Measurements from ENCODE around the gene SLC44A4. TPM values are rescaled to one million over a fixed set of nuclear protein-coding genes. Genes with fewer than 3 reads are reported as not detected.
A peak's percentile ranks its signal among the peaks of the same experiment; 100 is the strongest.

Gene SLC44A4
- total RNA-seq, 2 donors from 2014 or later = 546 to 779 TPM

DNA sequence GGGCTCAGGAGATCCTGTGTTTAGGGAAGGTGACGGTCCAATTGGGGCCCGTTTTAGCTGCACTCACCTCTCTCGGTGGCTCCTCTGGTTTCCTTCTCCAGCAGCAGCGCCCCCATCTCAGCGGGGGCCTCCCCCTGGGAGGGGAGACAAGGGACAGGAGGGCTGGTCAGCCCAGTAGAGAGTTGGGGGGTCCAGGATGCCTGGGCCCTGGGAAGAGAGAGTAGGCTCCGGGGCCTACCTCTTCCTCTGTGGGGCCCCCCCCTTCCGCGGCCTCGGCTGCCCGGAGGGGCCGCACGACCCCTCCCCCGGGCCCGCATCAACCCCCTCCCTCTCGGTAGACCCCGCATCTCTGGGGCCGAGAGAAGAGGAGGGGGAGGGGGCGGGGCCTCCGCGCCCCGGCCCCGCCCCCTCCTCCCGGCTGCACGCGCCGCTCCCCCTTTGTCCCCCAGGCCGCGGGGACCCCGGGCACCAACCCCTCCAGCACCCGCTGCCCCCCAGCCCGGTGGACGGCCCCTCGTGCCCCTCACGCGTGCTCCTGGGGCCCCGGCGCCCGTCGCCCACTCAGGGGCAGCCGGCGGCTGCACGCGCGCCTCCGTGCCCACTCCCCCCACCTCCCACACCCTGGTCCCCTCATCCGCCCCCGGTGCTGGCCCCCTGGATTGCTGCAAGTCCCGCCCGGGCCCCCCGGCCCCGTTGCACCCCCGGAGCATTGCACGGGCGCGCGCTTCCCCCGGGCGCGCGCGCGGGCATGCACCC lies 18.2 kb upstream of the SLC44A4 start:
- no peaks in the 10 kb centered on the region for H3K4me1 ChIP-seq
- no peak for DNase-seq

DNA sequence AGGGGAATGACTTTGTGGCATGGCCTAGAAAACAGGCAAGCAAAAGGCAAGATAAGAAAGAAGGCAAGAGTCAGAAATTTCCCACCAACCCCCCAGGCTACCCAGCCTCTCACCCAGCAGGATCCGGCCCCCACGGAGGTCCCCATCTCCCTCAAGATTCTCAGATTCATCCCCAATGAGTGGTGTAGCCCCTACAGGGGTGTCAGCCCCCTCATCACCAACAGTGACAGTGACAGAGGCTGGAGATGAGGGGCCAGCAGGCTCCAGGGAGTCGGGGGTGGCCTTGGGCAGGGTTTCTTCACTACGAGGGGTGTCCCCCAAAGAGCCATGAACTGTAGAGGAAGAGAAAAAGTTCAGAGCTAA lies 17.7 kb upstream of the SLC44A4 start:
- intact Hi-C loops (cut with DNase I) = no loop called here
- Histone ChIP-seq H3K4me1 (no peaks in the 10 kb centered on the region), H3K36me3 (no peaks in the 10 kb centered on the region), H3K27me3 (no peaks in the 10 kb centered on the region), H3K9ac (ENCODE audit: low read depth in 2 of 2, low read length in 2 of 2) (peak overlapping the region; percentile 40 to 59), H3K9me3 (no peaks in the 10 kb centered on the region), H3K27ac (peak overlapping the region; percentile 19), H3K4me3 (peak overlapping the region; percentile 95)
- TF ChIP-seq, protein P1, sequence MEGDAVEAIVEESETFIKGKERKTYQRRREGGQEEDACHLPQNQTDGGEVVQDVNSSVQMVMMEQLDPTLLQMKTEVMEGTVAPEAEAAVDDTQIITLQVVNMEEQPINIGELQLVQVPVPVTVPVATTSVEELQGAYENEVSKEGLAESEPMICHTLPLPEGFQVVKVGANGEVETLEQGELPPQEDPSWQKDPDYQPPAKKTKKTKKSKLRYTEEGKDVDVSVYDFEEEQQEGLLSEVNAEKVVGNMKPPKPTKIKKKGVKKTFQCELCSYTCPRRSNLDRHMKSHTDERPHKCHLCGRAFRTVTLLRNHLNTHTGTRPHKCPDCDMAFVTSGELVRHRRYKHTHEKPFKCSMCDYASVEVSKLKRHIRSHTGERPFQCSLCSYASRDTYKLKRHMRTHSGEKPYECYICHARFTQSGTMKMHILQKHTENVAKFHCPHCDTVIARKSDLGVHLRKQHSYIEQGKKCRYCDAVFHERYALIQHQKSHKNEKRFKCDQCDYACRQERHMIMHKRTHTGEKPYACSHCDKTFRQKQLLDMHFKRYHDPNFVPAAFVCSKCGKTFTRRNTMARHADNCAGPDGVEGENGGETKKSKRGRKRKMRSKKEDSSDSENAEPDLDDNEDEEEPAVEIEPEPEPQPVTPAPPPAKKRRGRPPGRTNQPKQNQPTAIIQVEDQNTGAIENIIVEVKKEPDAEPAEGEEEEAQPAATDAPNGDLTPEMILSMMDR (IDR thresholded peaks at IDR 0.05) = no peak
- no peak for DNase-seq

More for the DNA sequence above, 18.2 kb upstream of the SLC44A4 start:
- Histone ChIP-seq H3K9ac (ENCODE audit: low read depth in 2 of 2, low read length in 2 of 2) (peak overlapping the region; percentile 59 to 62), H3K4me3 (peak overlapping the region; percentile 95), H3K27me3 (no peaks in the 10 kb centered on the region), H3K9me3 (no peaks in the 10 kb centered on the region), H3K27ac (peak overlapping the region; percentile 19), H3K36me3 (no peaks in the 10 kb centered on the region)
- TF ChIP-seq, protein P1 (IDR thresholded peaks at IDR 0.05) = no peak
- intact Hi-C loops (cut with DNase I) = no loop called here

DNA sequence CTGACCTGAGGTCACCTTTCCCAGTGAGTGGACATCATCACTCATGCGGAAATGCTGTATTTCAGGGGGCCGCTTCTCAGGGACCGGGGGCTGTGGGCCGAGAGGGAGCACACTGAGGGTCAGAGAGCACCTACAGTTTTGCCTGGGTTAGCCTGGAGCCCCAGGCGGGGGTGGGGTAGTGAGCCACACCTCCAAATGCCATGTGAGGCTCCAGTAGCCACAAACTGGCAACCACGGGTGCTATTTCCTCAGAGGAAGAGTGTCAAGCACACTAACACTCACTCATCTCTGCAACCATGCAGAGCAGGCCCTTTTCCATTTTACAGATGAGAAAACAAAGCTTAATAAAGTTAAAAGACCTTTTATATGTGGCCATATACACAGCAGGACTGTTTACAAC lies 14.0 kb upstream of the SLC44A4 start:
- intact Hi-C loops (cut with DNase I) = no loop called here
- H3K9me3 ChIP-seq = no peaks in the 10 kb centered on the region
- no peak overlapping the region for H3K9ac ChIP-seq (ENCODE audit: low read depth in 2 of 2, low read length in 2 of 2)
- no peaks in the 10 kb centered on the region for H3K36me3 ChIP-seq
- TF ChIP-seq, protein P1 (IDR thresholded peaks at IDR 0.05) = no peak
- H3K27ac ChIP-seq = no peak overlapping the region
- no peak overlapping the region for H3K4me3 ChIP-seq
- DNase-seq = no peak
- H3K4me1 ChIP-seq = no peaks in the 10 kb centered on the region
- H3K27me3 ChIP-seq = no peaks in the 10 kb centered on the region

DNA sequence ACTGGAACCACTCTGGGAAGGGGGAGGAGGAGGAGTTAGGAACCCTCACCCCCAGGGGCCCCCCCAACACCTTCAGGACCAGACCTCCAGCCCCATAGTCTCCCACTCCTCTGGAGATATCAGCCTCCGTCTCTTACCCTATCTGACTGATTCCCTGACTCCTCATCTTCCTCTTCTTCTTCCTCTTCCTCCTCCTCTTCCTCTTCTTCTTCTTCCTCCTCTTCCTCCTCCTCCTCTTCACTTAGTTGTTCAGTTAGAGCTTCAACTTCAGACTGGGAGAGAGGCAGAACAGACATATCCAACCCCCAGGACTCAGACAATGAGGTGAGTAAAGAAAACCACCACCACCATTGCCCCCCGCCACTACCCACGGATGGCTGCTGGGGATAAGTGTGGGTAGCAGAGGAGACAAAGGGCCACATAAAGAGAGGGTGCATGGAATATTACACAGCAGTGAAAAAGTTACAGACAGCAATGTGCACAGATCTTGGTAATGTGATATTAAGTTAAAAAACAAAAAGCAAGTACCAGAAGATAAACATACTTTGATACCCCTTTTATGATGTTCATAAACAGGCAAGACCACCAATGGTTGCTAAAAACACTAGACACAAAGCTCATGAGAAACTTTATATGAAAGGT lies 10.7 kb upstream of the SLC44A4 start:
- H3K9me3 ChIP-seq = no peaks in the 10 kb centered on the region
- TF ChIP-seq, protein P1 (IDR thresholded peaks at IDR 0.05) = no peak
- H3K4me3 ChIP-seq = no peak overlapping the region
- H3K27ac ChIP-seq = no peak overlapping the region
- no peak overlapping the region for H3K9ac ChIP-seq (ENCODE audit: low read depth in 2 of 2, low read length in 2 of 2)
- intact Hi-C loops (cut with DNase I) = loop anchor here (10.0 kb wide), 1 partner anchor 215 kb away; no protein-coding TSS in a partner anchor
- no peaks in the 10 kb centered on the region for H3K4me1 ChIP-seq
- no peaks in the 10 kb centered on the region for H3K27me3 ChIP-seq
- no peaks in the 10 kb centered on the region for H3K36me3 ChIP-seq
- no peak for DNase-seq

DNA sequence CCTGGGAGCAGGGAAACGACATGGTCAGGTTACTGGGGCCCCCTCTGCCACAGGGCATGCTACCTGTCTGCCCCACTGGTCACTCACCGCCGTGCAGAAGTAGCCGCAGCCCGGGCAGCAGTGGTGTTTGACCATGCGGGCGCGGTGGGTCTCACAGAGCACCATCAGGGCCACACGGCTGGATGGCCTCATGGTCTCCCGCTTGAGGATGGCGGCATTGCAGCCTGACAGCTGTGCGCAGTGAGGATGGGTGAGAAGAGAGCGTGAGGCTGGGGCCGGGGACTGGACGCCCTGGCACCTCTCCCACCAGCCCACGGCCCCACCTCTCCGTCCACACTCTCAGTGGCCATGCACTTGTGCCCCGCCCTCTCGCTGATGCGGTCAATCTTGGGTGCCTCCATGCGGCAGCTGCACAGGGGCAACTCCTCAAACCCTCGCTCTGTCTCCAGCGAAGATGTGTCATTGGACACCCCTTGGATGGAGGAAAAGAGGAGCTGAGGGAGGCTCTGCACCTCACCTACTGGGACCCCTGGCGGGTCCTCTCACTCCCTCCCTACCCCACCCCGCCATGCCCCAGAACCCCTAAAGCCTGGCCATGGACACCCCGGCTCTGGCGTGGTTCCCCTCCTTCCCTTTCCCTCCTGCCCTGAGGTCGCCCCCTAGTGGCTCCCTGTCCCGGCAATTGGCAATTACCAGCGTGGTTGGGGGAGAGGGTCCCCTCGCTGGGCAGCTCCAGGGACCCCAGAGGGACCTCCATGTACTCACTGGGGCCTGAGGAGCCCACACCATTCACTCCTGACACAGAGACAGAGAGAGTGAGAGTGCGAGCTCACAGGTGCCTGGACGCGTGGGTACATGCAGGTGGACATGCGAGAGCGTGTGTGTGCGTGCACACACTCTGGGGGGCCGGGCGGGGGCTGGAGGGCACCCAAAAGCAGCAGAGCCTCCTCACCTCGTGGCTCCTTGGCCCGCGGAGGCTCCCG lies 9.8 kb upstream of the SLC44A4 start:
- Histone ChIP-seq H3K9ac (ENCODE audit: low read depth in 2 of 2, low read length in 2 of 2) (no peak overlapping the region), H3K4me1 (no peaks in the 10 kb centered on the region), H3K27ac (no peak overlapping the region), H3K4me3 (no peak overlapping the region), H3K9me3 (no peaks in the 10 kb centered on the region), H3K27me3 (no peaks in the 10 kb centered on the region), H3K36me3 (no peaks in the 10 kb centered on the region)
- DNase-seq = peak; percentile 61
- TF ChIP-seq, protein P1 (IDR thresholded peaks at IDR 0.05) = peak; percentile 65
- intact Hi-C loops (cut with DNase I) = loop anchor here (10.0 kb wide), 1 partner anchor 214 kb away; no protein-coding TSS in a partner anchor
